Lower lobe of right lung (tissue), 2 donors: ENCODE data around the gene RBCK1. TPM values are rescaled to one million over a fixed set of nuclear protein-coding genes. Genes with fewer than 3 reads are reported as not detected.

Experiments used
- ATAC-seq, 2 donors: fragments of 200-7000 bp; cut with Tn5 transposase; one replicate each; pipeline ENCODE4 v1.9.1; 2020 to 2022; ENCODE audit warnings: mild to moderate bottlenecking in 2 of 2, moderate library complexity in 2 of 2
- DNase-seq: peaks from one replicate; pipeline ENCODE4 v3.0.0-alpha.2; 2020
- H3K27ac ChIP-seq: fragments of 200-600 bp; one replicate; pipeline ENCODE4 v1.8.0; 2022
- H3K27me3 ChIP-seq: fragments of 200-600 bp; one replicate; pipeline ENCODE4 v1.8.0; 2022; ENCODE audit warnings: low read depth
- H3K36me3 ChIP-seq: fragments of 200-600 bp; one replicate; pipeline ENCODE4 v1.8.0; 2022; ENCODE audit warnings: mild to moderate bottlenecking
- H3K4me1 ChIP-seq: fragments of 200-600 bp; one replicate; pipeline ENCODE4 v1.8.0; 2022
- H3K4me3 ChIP-seq: fragments of 200-600 bp; one replicate; pipeline ENCODE4 v1.8.0; 2022; ENCODE audit warnings: mild to moderate bottlenecking
- H3K9me3 ChIP-seq: fragments of 200-600 bp; one replicate; pipeline ENCODE4 v1.8.0; 2022
- intact Hi-C: fragments of 100-400 bp; cut with DNase I; formaldehyde crosslinking; loops from one replicate; pipeline ENCODE4 v1.11.0; 2022
- total RNA-seq: library from RNA; stranded (reverse); fragmentation: NEBNext Ultra II Directional; extraction: Animal tissue kit (Norgen Biotek cat#: 25700); gene quantifications from one replicate; pipeline ENCODE4 v1.2.1, GENCODE V29; 2021
- TF ChIP-seq, protein P1 (sequence below): fragments of 200-600 bp; IDR thresholded peaks from one replicate; pipeline ENCODE4 v1.8.0; 2022; ENCODE audit warnings: antibody characterized with exemption, mild to moderate bottlenecking
- donor health status: DM: no; HTN: yes; CAD: no; lungs with severe emphysema.

The RBCK1 gene
- total RNA-seq, 1 donor from 2014 or later = 95.7 TPM

DNA sequence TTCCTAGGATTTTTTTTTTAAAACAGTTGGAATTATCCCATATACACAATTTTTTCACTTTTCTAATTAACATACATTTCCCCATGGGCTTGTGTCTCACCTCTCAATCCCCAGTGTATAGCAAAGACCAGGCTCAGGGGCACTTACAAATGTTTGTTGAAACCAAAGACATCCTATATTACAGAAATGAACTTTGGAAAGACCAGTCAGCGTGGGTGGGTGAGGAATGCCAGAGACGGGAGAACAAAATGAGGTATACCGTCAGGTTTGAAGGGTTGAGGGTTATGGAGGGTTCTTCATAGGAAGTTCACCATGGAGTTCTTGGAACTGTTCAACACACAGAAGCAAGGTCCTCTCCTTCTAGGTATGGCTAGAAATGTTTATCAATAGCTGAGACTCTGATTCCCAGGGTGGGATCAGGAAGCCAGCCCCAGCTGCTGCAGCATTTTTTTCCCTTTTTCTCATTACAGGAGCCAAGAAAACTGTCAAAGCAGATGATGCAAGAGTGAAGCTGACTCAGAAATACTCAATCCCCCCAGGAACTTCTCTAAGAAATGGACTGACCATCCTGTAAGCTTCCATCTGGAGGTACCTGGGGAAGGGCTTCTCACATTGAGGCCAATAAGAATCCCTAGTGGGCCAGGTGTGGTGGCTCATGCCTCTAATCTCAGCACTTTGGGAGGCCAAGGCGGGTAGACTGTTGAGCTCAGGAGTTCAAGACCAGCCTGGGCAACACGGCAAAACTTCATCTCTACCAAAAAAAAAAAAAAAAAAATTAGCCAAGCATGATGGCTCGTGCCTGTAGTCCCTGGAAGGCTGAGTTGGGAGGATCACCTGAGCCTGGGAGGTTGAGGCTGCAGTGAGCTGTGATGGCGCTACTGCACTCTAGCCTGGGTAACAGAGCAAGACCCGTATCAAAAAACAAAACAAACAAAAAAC, 70.2 kb downstream of the RBCK1 start:
- H3K27ac ChIP-seq = no peak overlapping the region
- H3K27me3 ChIP-seq = no peaks in the 10 kb centered on the region
- TF ChIP-seq, protein P1, sequence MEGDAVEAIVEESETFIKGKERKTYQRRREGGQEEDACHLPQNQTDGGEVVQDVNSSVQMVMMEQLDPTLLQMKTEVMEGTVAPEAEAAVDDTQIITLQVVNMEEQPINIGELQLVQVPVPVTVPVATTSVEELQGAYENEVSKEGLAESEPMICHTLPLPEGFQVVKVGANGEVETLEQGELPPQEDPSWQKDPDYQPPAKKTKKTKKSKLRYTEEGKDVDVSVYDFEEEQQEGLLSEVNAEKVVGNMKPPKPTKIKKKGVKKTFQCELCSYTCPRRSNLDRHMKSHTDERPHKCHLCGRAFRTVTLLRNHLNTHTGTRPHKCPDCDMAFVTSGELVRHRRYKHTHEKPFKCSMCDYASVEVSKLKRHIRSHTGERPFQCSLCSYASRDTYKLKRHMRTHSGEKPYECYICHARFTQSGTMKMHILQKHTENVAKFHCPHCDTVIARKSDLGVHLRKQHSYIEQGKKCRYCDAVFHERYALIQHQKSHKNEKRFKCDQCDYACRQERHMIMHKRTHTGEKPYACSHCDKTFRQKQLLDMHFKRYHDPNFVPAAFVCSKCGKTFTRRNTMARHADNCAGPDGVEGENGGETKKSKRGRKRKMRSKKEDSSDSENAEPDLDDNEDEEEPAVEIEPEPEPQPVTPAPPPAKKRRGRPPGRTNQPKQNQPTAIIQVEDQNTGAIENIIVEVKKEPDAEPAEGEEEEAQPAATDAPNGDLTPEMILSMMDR = no peak
- ATAC-seq (no peak), DNase-seq (no peak)
- intact Hi-C loops = loop anchor here (10.0 kb wide), 1 partner anchor 123 kb away; no protein-coding TSS in a partner anchor
- H3K9me3 ChIP-seq = no peaks in the 10 kb centered on the region
- H3K4me1 ChIP-seq = no peaks in the 10 kb centered on the region
- H3K4me3 ChIP-seq = no peak overlapping the region
- peaks cover 36% of the 10 kb centered on the region for H3K36me3 ChIP-seq

DNA sequence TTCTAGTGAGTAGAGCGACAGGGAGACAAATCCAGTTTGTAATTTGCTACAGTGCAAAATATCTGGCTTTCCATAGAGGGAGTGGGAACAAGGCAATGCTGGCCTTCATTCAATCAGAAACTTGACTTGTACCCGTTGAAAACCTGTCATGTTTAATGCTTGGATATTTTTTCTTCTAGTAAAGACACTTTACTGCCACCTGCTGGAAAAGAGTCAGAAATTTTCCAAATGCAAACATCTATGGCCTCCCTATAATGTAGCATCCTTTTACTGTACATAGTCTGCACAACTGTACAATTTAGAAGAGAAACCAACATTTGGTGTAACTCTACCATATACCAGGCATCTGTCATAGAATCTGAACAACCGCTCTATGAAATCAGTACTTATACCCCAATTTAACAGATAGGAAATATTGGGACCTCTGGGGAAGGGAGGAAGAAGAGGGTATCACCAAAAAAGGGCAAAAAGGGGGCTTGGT, 70.9 kb downstream of the RBCK1 start:
- Histone ChIP-seq H3K9me3 (no peaks in the 10 kb centered on the region), H3K27me3 (no peaks in the 10 kb centered on the region), H3K4me3 (no peak overlapping the region), H3K27ac (no peak overlapping the region), H3K36me3 (peaks cover 43% of the 10 kb centered on the region), H3K4me1 (no peaks in the 10 kb centered on the region)
- DNase-seq = no peak
- ATAC-seq = peak; percentile 54 to 74
- TF ChIP-seq, protein P1 = peak; percentile 65
- intact Hi-C loops = loop anchor here (10.0 kb wide), 1 partner anchor 124 kb away; no protein-coding TSS in a partner anchor

DNA sequence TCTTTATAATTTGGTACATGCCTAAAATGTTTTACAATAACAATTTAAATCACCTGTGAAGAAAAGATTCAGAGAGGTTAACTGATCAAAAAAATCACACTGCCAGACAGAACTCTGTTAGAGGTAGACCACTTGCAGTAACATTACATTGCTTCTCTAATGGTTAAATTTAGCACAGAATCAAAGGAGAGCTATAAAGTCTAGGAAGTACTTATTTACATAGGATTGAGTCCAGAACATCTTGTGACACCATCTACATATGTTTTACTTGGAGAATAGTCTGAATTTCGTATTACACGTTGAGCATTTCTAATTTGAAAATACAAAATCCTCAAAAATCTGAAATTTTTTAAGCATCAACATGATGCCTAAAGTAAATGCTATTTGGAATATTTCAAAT, 71.4 kb downstream of the RBCK1 start:
- H3K4me1 ChIP-seq = no peaks in the 10 kb centered on the region
- H3K27ac ChIP-seq = no peak overlapping the region
- TF ChIP-seq, protein P1 = no peak
- intact Hi-C loops = loop anchor here (10.0 kb wide), 1 partner anchor 125 kb away; no protein-coding TSS in a partner anchor
- no peaks in the 10 kb centered on the region for H3K9me3 ChIP-seq
- no peak overlapping the region for H3K4me3 ChIP-seq
- no peak for DNase-seq
- no peak for ATAC-seq
- no peaks in the 10 kb centered on the region for H3K27me3 ChIP-seq
- peaks cover 48% of the 10 kb centered on the region for H3K36me3 ChIP-seq

DNA sequence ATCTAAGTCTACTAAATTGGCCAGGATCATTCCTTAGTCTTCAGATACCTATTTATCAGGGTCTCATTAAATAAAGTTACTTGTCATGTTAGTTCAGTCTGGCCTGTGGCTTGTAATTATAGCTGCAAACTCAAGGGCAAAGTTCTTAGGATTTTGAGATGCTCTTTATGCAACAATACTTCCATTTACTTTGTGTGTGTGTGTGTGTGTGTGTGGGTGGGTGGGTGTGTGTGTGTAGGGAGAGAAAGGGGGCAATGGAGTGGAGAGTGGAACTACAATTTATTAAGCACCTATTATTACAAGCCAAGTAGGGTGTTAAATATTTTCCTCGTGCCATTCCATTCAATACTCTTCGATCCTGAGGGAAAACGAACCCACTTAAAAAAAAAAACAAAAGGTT, 71.9 kb downstream of the RBCK1 start:
- Histone ChIP-seq H3K4me3 (no peak overlapping the region), H3K36me3 (peaks cover 51% of the 10 kb centered on the region), H3K4me1 (no peaks in the 10 kb centered on the region), H3K27ac (no peak overlapping the region), H3K9me3 (no peaks in the 10 kb centered on the region), H3K27me3 (no peaks in the 10 kb centered on the region)
- TF ChIP-seq, protein P1 = no peak
- intact Hi-C loops = no loop called here
- ATAC-seq (no peak), DNase-seq (no peak)

DNA sequence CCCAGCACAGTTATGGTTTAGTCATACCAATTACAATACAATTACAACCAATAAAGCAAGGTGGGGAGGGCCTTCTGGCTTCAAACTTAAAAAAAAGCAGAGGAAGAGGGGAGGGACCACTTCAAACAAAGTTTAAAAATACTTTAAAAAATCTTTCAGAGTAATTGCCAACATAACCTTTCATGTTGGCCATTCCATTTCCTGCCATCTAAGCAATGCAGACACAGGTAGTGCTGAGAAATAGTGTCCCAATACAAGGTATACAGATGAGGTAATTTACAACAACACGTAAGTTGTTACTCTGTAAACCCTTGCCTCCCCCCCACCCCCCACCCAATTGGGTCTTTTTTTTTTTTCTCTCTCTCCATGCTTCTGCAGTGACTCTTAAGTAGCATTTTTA, 73.1 kb downstream of the RBCK1 start:
- ATAC-seq (no peak), DNase-seq (no peak)
- TF ChIP-seq, protein P1 = no peak
- intact Hi-C loops = no loop called here
- H3K4me1 ChIP-seq = no peaks in the 10 kb centered on the region
- no peaks in the 10 kb centered on the region for H3K27me3 ChIP-seq
- H3K9me3 ChIP-seq = no peaks in the 10 kb centered on the region
- H3K36me3 ChIP-seq = peaks cover 58% of the 10 kb centered on the region
- no peak overlapping the region for H3K4me3 ChIP-seq
- no peak overlapping the region for H3K27ac ChIP-seq

Other genes with a start within 250 kb of the RBCK1 start
- gene DEFB128, start 218.6 kb upstream of the RBCK1 start, total RNA-seq = not detected
- gene DEFB129, start 181.0 kb upstream of the RBCK1 start, total RNA-seq = not detected
- gene DEFB132, start 150.6 kb upstream of the RBCK1 start, total RNA-seq = not detected
- gene C20orf96, start 117.5 kb upstream of the RBCK1 start, total RNA-seq = 11.6 TPM
- 15.6 TPM for gene ZCCHC3, start 110.7 kb upstream of the RBCK1 start, total RNA-seq
- gene SOX12, start 82.7 kb upstream of the RBCK1 start, total RNA-seq = 9.8 TPM
- gene NRSN2, start 61.2 kb upstream of the RBCK1 start, total RNA-seq = 17.3 TPM
- 13.9 TPM for gene TRIB3, start 27.5 kb upstream of the RBCK1 start, total RNA-seq
- gene TBC1D20, start 54.2 kb downstream of the RBCK1 start, total RNA-seq = 40.3 TPM
- gene CSNK2A1, start 135.5 kb downstream of the RBCK1 start, total RNA-seq = 86.3 TPM
- gene TCF15, start 202.0 kb downstream of the RBCK1 start, total RNA-seq = 0.65 TPM
- gene SRXN1, start 244.9 kb downstream of the RBCK1 start, total RNA-seq = 32.0 TPM